RPMI7951 (cell line): Measurements from ENCODE around the gene PTPRF. TPM values are rescaled to one million over a fixed set of nuclear protein-coding genes. Genes with fewer than 3 reads are reported as not detected.
A peak's percentile ranks its signal among the peaks of the same experiment; 100 is the strongest.
"Not testable (repeated sequence)": the region's sequence is repeated elsewhere in the genome, so short reads cannot be mapped to it uniquely, and the experiment has no call there.

Experiments used
- DNase-seq: peaks from one replicate; pipeline ENCODE4 v3.0.0-alpha.2; 2012; ENCODE audit warnings: low read depth
- total RNA-seq: library from RNA; depleted of rRNA; stranded (reverse); fragments of >200 nt; shearing (Covaris generic); gene quantifications from 2 replicates; pipeline ENCODE4 v1.2.3, GENCODE V29; 2014; rRNA removed

PTPRF gene
- 34.5 and 39.7 TPM in 2 replicates for total RNA-seq

DNA sequence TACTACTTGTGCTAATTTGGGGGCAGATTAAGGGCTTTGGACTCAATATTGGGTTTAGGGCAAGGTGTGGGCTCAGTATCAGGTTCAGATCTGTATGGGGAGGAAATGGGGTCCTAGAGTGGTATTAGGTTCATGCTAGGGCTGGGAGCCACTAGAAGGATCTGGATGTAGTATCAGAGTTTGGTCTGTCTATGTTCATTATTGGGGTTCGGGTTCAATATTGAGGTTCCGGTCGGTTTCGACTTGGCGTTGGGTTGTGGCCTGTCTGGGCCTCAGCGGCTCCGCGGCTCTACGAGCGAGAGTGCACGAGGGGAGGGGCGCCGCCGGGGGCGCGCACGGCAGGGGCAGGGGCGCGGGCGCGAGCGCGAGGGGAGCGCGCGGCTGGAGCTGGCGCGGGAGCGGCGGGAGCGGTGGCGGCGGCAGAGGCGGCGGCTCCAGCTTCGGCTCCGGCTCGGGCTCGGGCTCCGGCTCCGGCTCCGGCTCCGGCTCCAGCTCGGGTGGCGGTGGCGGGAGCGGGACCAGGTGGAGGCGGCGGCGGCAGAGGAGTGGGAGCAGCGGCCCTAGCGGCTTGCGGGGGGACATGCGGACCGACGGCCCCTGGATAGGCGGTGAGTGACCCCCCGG lies at the start of gene PTPRF:
Gene PTPRF, plus strand, starts transcription at position 401 of the 624 bp plus-strand sequence. CDS start 14,193 bp downstream, outside the sequence.
- DNase-seq, result peak; percentile 65

DNA sequence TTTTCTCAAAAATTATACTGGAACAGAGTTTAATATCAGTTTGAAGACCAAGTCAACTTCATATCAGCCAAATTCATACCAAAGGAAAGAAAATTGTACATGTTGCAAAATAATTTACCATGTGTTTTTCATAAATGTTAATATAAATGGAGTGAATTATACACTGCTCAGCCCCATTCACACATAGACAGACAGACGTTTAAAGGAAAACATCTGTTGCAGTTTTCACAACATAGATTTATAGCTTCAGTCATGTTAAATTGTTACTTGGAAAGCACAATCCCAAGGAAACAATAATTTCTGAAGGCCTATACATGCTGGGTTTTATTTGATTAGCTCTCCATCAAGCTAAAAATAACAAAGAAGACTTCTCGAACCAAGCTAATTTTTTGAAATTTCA lies 49.2 kb upstream of the PTPRF start:
- no peak for DNase-seq

DNA sequence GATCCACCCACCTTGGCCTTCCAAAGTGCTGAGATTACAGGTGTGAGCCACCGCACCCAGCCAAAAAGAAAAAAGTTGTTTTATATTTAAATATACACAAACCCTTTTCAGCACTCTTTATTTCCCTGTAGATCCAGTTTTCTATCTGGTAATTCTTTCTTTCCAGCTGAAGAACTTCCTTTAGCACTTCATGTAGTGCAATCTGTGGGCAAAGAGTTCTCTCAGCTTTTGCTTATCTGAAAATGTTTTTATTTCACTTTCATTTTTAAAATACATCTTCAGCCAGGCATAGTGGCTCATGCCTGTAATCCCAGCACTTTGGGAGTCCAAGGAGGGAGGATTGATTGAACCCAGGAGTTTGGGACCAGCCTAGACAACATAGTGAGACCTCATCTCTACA lies 48.5 kb upstream of the PTPRF start:
- no peak for DNase-seq

DNA sequence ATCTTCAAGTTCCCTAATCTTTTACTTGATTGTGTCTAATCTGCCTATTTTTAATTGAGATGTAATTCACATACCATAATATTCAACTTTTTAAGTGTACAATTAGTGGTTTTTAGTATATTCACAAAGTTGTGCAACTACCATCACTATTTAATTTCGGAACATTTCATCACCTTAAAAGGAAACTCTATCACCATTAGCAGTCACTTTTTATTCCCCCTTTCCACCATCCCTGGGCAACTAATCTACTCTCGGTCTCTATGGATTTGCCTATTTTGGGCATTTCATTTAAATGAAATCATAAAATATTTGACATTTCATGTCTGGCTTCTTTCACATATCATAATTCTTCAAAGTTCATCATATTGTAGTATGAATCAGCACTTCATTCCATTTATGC lies 46.3 kb upstream of the PTPRF start:
- no peak for DNase-seq

DNA sequence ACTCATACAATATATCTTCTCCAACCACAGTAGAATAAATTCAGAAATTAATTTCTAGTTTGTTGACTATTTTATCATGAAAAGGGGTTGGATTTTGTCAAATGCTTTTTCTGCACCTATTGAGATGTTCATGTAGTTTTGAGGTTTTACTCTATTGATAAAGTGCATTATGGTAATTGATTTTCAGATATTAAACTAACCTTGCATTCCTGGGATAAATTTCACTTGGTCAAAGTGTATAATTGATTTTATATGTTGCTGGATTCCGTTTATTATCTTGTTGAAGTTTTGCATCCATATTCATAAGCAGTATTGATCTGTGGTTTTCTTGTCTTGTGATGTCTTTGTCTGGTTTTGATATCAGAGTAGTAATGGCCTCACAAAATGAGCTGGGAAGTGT lies 42.5 kb upstream of the PTPRF start:
- no peak for DNase-seq

DNA sequence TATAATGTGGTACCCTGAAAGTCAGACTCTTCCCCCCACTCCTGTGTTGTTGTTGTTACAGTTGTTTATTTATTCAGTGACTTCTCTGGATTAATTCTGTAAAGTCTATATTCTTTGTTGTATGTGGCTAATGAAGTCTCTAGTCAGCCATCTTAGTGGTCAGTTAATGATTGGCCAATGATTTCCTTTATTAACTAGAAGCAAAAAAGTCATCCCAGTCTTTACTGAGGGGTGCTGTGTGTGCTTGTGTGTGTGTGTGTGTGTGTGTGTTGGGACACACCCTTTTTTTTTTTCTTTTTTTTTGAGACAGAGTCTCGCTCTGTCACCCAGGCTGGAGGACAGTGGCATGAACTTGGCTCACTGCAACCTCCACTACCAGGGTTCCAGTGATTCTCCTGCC lies 39.6 kb upstream of the PTPRF start:
- DNase-seq, result no peak

DNA sequence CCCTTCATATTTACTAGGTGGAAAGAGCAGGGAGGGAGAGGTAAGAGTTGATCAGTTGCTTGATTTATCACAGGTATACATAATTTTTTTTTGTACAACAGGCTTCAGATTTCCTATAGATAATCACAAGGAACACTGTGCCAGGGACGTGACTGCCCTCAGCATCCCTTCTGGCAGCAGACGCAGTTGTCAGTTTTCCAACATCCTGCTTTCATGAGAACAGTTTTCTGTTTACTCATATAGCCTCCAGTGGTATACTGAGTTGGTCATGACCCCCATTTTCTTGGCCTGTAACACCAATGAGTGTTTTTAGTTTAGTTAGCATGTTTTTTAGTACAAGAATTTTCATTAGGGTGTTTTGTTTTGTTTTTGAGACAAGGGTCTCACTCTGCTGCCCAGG lies 37.9 kb upstream of the PTPRF start:
- DNase-seq, result peak; percentile 89

DNA sequence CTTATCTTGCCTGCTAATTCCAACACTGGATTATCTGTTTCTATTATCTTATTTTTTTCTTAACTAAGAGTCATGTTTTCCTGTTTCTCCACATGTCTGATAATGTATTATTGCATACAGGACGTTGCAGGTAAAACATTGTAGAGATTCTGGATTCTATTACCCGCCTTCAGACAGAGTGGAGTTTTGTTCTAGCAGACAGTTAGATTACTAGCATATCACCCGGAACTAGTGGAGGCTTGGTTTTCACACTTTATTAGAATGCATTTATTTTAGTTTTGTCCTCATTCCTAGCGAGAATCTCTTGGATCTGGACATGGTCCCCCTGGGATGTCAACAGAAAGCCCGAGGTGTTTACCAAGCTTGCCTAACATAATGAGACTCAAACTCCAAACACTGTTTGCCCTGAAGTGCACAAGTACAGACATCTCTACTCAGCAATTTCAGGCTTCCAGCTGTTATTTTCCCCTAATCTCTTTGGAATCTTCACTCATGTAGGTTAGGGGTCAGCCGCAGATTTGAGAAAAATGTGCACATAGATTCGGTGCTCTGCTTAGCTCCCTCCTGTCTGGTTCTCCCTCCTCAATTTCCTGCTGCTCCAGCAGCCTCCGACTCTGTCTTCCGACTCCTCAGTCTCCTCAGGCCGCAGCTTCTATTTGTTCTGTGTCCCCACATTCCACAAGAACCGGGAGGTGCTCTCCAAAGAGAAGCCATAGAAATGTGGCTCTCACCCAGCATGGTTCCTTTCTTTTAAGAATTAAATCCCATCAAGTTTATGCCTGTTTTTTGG lies 36.8 kb upstream of the PTPRF start:
- peak; percentile 66 for DNase-seq

GRCh38 chr1:43495204-43495603 lies 35.5 kb upstream of the PTPRF start:
- DNase-seq, result no peak

GRCh38 chr1:43499898-43500297 lies 30.8 kb upstream of the PTPRF start:
- peak; percentile 35 for DNase-seq

DNA sequence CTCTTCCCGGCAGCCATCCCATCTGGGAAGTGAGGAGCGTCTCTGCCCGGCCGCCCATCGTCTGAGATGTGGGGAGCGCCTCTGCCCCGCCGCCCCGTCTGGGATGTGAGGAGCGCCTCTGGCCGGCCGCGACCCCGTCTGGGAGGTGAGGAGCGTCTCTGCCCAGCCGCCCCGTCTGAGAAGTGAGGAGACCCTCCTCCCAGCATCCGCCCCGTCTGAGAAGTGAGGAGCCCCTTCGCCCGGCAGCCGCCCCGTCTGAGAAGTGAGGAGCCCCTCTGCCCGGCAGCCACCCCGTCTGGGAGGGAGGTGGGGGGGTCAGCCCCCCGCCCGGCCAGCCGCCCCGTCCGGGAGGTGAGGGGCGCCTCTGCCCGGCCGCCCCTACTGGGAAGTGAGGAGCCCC lies 28.9 kb upstream of the PTPRF start:
- not testable (repeated sequence) for DNase-seq

DNA sequence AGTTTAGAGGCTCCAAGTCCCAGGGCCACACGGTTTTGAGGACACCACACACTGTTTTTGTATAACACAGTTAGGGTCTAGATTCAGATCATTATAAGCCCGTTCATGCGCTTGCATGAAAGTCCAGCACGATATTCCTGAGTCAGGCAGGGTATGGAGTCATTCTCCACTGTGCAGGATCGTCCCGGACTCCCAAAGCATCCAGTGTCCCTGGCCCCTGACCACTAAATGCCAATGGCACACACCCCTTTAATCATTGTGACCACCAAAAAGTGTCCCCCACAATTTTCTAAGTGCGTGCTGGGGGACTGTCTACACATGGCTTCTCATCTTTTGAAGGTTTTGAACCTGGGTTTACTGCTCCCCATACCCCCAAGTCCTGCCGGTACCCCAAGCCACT lies 27.1 kb upstream of the PTPRF start:
- DNase-seq, result no peak

GRCh38 chr1:43505077-43505780 lies 25.5 kb upstream of the PTPRF start:
- no peak for DNase-seq

- peak; percentile 73 for DNase-seq
Measured at GRCh38 chr1:43506233-43506632, 24.4 kb upstream of the PTPRF start.

DNA sequence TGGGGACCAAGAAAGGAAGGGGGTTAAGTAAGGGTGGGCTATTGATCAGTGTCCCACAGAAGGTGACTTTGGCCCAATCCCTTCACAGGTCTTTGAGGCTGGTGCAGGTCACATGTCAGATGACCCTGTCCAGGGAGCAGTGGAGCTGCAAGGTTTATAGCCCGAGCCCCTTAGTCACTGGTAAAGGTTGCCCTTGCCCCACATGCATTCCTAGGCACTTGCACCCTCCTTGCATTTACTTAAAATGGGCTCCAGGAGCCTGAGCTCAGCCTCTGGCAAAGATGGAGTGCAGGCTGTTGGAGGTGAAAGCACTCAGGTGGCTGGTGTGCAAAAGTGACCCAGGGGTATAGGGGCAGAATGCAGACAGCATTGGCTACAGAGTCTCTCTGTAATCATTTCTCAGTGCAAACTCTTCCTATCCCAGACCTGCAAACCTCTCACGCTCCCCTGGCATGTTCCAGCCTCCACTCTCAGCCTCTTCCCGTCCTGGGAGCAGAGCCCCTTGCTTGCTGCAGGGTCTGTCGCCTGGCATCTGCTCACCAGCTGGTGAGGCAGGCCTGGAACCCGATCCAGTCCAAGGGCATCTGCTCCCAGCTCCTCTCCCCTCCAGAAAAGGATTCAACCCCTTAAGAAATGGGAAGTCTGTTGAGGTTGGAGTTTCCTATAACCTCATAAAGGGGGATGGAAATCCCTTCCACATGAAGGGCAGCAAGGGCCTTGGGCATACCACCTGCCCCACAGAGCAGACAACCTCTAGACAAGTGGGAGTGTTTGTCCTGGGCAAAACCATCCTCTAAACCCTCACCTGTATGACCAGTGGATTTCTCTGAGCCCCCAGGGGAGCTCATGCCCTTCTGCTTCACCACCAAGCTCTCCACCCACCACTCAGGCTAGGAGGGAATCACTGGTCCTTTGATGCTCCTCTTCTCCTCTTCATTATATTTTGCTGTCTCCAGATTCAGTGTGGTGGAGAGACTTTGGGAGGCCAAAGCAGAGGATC lies 23.1 kb upstream of the PTPRF start:
- no peak for DNase-seq

DNA sequence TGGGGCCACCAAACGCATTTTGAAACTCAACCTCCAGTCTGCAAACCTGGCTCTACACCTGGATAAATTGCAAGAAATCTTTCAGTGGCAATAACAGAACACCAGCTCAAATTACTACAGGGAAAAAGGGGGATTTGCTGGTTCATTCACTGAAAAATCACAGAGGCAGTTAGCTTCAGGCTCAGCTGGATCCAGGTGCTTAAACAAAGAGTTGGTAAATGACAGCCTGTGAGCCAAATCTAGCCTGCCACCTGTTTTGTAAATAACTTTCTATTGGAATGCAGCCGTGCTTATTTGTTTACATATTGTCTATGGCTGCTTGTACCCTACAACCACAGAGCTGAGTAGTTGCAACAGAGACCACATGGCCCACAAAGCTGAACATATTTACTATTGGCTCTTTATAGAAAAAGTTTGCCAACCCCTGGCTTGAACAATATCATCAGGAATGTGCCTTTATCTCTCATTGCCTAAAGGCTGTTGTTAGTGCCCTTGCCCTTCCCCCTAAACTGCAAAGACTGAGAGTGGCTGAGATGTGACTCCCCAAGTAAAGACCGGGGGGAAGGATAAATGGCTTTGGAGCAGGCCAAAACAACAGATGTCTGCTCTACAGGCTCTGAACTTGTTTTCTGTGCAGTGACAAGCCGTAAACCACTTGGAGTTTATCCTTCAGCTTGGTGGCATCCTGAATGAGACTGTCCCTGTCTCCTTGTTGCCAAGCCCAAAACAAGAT lies 21.5 kb upstream of the PTPRF start:
- no peak for DNase-seq

DNA sequence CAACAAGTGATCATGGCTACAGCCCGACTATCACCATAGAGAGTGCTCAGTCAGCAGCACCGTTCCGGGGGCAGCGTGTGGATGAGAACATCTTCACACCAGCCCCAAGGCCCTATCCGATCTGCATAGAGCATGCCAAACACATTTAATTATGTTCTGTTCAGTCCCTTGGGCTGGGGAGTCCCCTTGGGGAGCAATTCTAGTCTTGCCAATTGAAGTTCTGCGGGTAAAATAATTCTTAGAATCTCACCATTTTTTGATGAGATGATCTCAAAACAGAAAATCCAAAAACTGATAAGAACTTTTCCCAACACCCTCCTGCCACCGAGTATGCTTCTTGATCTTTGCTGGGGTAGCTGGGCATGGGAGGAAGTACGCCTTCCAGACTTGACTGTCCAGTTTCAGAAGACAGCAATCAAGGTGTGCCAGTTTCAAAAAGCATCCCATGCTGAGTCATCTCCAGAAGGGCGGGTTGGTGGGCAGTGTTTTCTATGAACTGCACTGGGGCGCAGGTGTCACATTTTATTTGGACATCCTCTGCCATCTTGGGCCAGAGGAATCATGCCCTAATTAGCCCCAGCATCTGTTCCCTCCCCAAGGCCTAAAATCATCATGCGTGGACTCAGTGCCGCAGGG lies 20.8 kb upstream of the PTPRF start:
- DNase-seq, result no peak

DNA sequence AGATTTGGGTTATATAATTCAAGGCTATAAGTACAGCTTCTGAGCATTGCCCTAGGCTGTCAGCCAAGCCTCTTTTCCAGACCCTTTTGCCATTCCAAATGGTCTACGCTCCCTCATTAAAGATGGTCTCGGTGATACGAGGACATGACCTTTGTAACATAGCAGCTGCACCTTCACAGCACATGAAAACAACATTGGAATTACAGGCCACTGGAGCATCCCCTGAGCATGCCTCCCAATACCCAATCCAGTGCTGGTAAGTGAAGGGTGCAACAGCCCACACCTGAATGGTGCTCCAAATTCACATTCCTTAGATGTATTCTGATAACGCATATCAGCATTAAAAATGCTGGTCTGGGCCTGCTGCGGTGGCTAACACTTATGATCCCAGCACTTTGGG lies 20.1 kb upstream of the PTPRF start:
- DNase-seq, result no peak

DNA sequence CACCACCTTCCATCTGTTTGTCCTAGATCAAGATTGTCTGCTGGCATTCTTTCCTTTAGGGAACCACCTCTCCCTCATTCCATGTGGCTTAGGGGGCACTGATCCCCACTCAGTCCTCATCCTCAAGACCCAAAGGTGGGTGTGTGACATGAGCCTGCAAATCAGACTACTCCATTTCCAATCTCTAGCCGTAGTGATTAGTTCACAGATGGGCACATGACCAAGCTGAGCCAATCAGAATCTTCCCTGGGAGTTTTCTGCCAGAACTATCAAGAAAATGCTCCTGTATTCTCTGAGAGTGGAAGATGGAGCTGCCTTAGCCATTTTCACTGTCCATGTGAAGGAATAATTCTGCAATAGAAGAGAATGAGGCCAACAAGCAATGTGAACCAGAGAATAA lies 19.3 kb upstream of the PTPRF start:
- no peak for DNase-seq

DNA sequence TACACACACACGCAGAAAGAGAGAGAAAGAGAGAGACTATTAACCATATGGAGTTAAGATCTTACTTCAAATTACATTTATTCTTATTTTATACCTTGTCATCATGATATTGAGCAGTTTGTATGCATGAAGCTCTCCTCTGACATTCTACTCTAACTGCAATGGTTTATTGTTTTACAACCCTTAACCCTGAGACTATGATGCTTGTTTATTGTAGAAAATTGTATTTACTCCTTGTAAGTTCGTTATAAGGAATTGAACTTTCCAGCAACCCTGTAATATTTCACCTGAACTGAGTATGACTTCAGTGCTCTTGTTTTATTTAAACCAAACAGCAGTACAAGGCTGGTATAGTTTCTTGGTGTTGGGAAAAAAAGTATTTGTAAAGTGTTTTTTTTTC lies 18.6 kb upstream of the PTPRF start:
- DNase-seq, result no peak
